Thymus (tissue), 11 donors: ENCODE data around the gene ZNF18. TPM values are rescaled to one million over a fixed set of nuclear protein-coding genes. Genes with fewer than 3 reads are reported as not detected.

Experiments
- DNase-seq, 9 donors: peaks; one replicate each; pipeline ENCODE4 v3.0.0-alpha.2; 2013; ENCODE audit warnings: low spot score in 9 of 9, low read depth in 6 of 9, missing footprints in 1 of 9
- H3K27ac ChIP-seq, 2 donors: one replicate each; pipeline ENCODE4 v1.5.1; 2013; ENCODE audit warnings: control low read depth in 1 of 2, low read depth in 1 of 2, low read length in 1 of 2, mild to moderate bottlenecking in 1 of 2, moderate library complexity in 1 of 2
- H3K27me3 ChIP-seq, 2 donors: one replicate each; pipeline ENCODE4 v1.5.1; 2013; ENCODE audit warnings: low read length in 1 of 2; ENCODE audit not compliant: control insufficient read depth in 2 of 2, insufficient read depth in 1 of 2
- H3K36me3 ChIP-seq, 2 donors: one replicate each; pipeline ENCODE4 v1.5.1; 2013; ENCODE audit warnings: low read length in 1 of 2, mild to moderate bottlenecking in 1 of 2, moderate library complexity in 1 of 2; ENCODE audit not compliant: control insufficient read depth in 2 of 2, insufficient read depth in 2 of 2
- H3K4me1 ChIP-seq, 2 donors: one replicate each; pipeline ENCODE4 v1.5.1; 2013; ENCODE audit warnings: low read length in 2 of 2; ENCODE audit not compliant: control insufficient read depth in 2 of 2, insufficient read depth in 2 of 2
- H3K4me3 ChIP-seq, 2 donors: one replicate each; pipeline ENCODE4 v1.5.1; 2013; ENCODE audit warnings: low read length in 2 of 2, control low read depth in 1 of 2, mild to moderate bottlenecking in 1 of 2
- H3K9me3 ChIP-seq, 2 donors: one replicate each; pipeline ENCODE4 v1.5.1; 2013; ENCODE audit warnings: low read length in 1 of 2, mild to moderate bottlenecking in 1 of 2; ENCODE audit not compliant: control insufficient read depth in 2 of 2, insufficient read depth in 1 of 2
- WGBS: extraction: QIAGEN DNeasy Blood & Tissue Kit; methylation state at CpG from one replicate; pipeline ENCODE4 v1.1.7; 2013; 5-methylcytosine and 5-hydroxymethylcytosine counted together
- polyA plus RNA-seq: library from polyadenylated mRNA; stranded (reverse); fragments of 200-250 nt; gene quantifications from one replicate; pipeline ENCODE4 v1.2.3, GENCODE V29; 2013
- total RNA-seq: library from RNA; stranded (reverse); fragments of 120-200 nt; gene quantifications from one replicate; pipeline ENCODE4 v1.2.4, GENCODE V29; 2013
- donor health status: healthy.

Gene ZNF18
- total and polyA plus RNA-seq, 2 donors: 14.1 to 22.5 TPM

DNA sequence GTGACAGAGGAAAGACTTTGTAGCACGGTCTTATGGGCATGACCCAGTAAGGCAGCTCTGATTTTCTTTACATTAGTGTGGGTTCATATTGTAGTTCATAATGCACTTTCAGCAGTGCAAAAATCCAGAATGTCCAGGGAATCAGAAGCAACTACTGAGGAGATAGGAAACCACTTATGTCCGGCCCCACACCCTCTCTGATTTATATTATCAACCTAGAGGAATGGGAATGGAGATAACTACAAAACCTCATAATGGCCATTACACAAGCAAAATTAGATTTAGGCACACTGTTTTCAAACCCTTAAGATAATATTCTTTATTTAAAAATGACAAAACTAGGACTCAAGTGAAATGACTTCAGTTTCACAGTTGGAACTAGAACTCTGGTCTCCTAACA is 31.3 kb upstream of the ZNF18 start:
- H3K4me3 ChIP-seq: no peak overlapping the region
- no peaks in the 10 kb centered on the region for H3K9me3 ChIP-seq
- no peaks in the 10 kb centered on the region for H3K36me3 ChIP-seq
- no peak for DNase-seq
- H3K27me3 ChIP-seq: no peaks in the 10 kb centered on the region
- no peak overlapping the region for H3K27ac ChIP-seq
- 98% methylated on average over 2 of the region's 2 CpGs for WGBS
- no peaks in the 10 kb centered on the region for H3K4me1 ChIP-seq

DNA sequence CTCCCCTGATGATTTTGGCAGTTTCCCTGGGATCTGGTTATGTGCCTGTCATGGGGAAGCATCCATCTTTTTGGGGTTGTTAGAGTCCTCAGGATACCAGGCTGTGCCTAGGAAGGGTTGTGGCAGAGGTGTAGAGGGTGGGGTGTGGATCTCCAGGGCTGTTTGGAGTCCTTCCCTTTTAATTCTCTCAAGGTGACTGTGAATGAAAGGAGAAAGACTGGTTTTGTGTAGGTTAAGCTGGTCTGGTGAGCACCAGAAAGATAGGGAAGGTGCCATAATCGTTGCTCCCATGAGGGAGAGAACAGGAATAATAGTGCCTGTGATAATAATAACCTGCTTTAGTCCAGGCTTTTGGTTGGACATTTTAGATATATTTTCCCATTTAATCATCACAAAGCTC is 30.4 kb upstream of the ZNF18 start:
- Histone ChIP-seq H3K4me3 (no peak overlapping the region), H3K4me1 (peaks cover 0 to 2% of the 10 kb centered on the region in 2 donors), H3K27me3 (no peaks in the 10 kb centered on the region), H3K36me3 (no peaks in the 10 kb centered on the region), H3K27ac (no peak overlapping the region), H3K9me3 (no peaks in the 10 kb centered on the region)
- WGBS: 98% methylated on average over 1 of the region's 1 CpG
- DNase-seq: no peak

DNA sequence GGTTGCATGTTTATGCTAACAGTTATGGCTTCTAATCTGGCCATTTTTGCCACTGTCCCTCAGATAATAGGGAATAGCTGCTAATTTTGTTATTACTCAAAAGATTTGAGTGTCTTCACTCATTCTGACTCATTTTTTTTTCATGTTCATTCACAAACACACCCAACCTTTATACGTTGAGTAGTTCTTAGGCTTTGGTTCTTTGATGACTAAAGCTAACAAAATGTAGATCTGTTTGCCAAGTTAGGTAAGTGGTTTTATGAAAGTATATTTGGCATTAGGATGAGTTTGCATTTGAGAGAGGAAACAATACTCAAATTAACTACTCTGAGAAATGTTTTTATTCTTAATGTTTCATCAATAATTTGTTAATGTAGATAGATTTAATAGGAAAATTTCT is 27.1 kb upstream of the ZNF18 start:
- DNase-seq: no peak
- Histone ChIP-seq H3K36me3 (no peaks in the 10 kb centered on the region), H3K4me3 (no peak overlapping the region), H3K9me3 (no peaks in the 10 kb centered on the region), H3K27ac (no peak overlapping the region), H3K27me3 (peaks cover 9 to 11% of the 10 kb centered on the region in 2 donors), H3K4me1 (peaks cover 7 to 8% of the 10 kb centered on the region in 2 donors)
- 78% methylated on average over 1 of the region's 1 CpG for WGBS

DNA sequence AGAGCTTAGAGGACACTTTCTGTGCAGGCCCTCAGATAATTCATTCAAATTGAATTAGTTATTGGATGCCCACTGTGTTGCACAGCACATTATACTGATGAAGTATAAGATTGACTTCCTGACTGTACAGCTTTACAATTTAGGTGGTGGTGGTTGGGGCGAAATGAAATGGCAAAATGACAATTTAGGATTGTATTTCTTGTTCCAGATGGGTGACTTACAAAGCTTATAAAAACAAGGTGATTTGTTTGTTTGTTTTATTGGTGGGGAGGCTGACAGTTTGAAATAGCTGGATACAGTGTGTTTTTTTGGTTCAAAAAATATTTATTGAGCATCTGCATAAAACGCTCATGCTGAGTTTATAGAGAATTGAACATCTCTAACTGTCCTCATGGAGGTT is 25.0 kb upstream of the ZNF18 start:
- Histone ChIP-seq H3K4me1 (peaks cover 7 to 8% of the 10 kb centered on the region in 2 donors), H3K27me3 (peaks cover 9 to 12% of the 10 kb centered on the region in 2 donors), H3K4me3 (no peak overlapping the region), H3K27ac (no peak overlapping the region), H3K36me3 (no peaks in the 10 kb centered on the region), H3K9me3 (no peaks in the 10 kb centered on the region)
- WGBS: 92% methylated on average over 2 of the region's 2 CpGs
- DNase-seq: no peak

DNA sequence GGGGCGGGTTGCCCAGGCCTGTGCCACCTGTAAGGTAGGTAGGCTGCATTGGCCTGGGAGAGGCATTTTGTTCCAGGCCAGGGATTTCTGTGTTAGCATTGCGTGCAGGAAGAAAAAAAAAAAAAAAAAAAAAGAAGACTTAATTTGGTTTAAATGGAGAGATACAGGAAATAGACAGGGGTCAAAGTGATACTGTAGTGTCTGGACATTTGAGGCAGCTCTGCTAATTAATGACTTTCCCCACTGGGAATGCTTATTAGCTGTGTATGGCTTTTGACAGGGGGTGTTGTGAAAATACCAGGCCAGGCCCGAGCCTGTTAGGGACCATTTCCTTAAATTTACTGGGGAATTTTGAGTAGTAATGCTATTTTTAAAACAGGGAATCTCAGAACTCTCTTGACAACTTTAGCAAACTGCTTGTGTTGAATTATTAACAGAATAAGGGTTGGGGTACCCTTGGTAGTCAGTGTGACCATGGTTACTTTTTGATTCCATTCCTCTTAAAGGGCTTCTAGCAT is 24.4 kb upstream of the ZNF18 start:
- peaks cover 7 to 8% of the 10 kb centered on the region in 2 donors for H3K4me1 ChIP-seq
- H3K9me3 ChIP-seq: no peaks in the 10 kb centered on the region
- DNase-seq: no peak
- no peak overlapping the region for H3K27ac ChIP-seq
- peak overlapping the region; percentile 47 to 97 for H3K4me3 ChIP-seq
- no peaks in the 10 kb centered on the region for H3K36me3 ChIP-seq
- peaks cover 9 to 12% of the 10 kb centered on the region in 2 donors for H3K27me3 ChIP-seq
- 26% methylated on average over 3 of the region's 3 CpGs for WGBS

DNA sequence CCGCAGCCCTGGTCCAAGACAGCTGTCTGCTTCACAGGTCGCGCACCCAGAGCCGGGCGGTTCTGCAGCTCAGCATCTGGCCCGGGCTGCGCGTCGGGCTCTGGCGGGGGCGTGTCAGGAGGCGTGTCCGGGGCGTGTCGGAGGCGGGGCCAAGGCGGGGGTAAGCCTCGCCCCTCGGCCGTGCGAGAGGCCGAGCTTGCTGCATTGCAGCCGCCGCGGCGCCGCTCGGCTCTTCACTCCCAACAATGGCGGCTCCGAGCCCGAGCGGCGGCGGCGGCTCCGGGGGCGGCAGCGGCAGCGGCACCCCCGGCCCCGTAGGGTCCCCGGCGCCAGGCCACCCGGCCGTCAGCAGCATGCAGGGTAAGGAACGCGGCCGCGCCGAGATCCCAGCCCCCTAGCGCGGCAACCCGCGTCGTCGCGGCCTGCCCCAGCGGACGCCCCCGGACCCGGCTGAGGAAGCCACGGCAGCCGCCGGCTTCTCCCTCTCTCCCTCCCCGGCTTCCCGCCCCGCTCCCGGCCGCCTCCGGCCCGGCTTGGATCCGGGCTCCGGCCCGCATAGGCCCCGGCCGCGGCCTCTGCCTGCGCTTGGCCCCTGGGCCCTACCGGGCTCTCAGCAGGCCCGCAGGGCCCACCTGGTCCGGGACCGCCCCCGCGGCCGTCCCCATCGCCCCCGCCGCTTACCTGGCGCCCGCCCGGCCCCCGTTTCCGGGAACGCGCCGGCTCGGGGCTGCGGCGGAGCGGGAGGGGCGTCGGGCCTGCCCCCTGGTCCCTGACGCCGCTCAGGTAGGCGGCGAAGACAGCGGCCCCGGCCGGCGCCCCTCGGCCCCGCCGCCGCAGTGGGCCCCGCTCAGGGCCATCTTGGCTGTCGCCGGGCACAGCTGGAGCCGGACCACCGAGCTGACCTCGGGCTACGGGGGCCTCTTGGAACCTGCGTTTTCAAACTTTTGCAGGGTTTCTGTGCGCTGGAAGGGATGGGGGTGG is 23.7 kb upstream of the ZNF18 start, which contains the start of gene MAP2K4:
Gene MAP2K4 (plus strand): TSS at position 236 of the 981 bp plus-strand sequence. CDS start 10 bp downstream, at position 246.
- peak within 1 kb of the TSS; percentile 47 to 97 for H3K4me3 ChIP-seq
- peak within 1 kb of the TSS; percentile 17 to 97 for H3K27ac ChIP-seq
- under 1% methylated on average over 123 of the region's 123 CpGs for WGBS
- H3K4me1 ChIP-seq: peaks cover 7 to 8% of the 10 kb centered on the region in 2 donors
- no peaks in the 10 kb centered on the region for H3K36me3 ChIP-seq
- peak; percentile 41 to 92 (median 87) for DNase-seq
- peaks cover 9 to 12% of the 10 kb centered on the region in 2 donors for H3K27me3 ChIP-seq
- H3K9me3 ChIP-seq: no peaks in the 10 kb centered on the region

DNA sequence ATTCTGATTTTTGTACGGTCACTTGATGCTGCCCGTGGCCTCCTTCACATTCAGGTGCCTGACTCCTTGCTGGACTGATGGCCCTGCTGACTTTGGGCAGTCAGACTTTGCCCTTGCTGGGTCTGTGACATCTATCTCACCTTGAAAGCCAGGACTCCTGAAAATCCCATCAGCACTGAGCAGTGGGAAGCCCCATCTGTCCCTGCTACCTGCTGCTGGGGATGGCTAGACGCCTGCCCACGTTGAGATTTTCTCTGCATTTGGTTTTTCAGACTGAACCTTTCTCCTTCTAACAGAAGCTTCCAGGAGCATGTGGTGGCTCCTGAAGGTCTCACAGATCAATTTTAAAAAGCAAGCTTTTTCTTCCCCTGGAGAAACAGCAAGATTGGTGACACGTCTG is 10.2 kb upstream of the ZNF18 start:
- Histone ChIP-seq H3K27me3 (peaks cover 0 to 5% of the 10 kb centered on the region in 2 donors), H3K9me3 (no peaks in the 10 kb centered on the region), H3K4me1 (no peaks in the 10 kb centered on the region), H3K36me3 (no peaks in the 10 kb centered on the region), H3K4me3 (no peak overlapping the region), H3K27ac (no peak overlapping the region)
- 94% methylated on average over 5 of the region's 5 CpGs for WGBS
- DNase-seq: no peak

DNA sequence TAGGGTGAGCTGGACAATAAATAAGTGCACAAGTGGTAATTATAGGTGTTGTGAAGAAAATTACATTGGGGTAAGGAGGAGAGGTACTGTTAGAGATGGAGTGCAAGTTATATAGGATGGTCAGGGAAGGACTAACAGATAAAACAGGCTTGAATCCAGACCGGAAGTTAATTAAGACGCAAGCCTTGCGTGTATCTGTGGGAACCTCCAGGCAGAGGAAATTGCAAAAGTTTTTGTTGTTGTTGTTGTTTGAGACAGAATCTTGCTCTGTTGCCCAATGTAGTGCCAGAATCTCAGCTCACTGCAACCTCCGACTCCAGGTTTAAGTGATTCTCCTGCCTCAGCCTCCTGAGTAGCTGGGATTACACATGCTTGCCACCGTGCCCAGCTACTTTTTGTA is 2.4 kb upstream of the ZNF18 start:
- Histone ChIP-seq H3K27ac (no peak overlapping the region), H3K4me3 (no peak overlapping the region), H3K4me1 (peaks cover 0 to 7% of the 10 kb centered on the region in 2 donors), H3K36me3 (no peaks in the 10 kb centered on the region), H3K9me3 (no peaks in the 10 kb centered on the region), H3K27me3 (no peaks in the 10 kb centered on the region)
- no peak for DNase-seq
- 96% methylated on average over 5 of the region's 5 CpGs for WGBS

DNA sequence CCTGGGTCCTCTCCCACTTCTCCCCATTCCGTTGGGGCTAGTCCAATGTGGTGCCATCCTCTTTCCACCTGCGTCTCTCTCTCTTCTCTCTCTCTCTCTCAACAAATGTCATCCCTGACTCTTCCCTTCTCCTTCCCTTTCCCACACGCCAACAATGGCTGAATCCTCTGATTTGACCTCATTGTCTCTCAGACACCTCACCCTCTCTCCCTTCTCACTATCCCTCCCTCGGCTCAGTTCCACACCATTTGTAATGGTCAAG is 628 bp upstream of the ZNF18 start:
- H3K9me3 ChIP-seq: no peaks in the 10 kb centered on the region
- no peak for DNase-seq
- WGBS: 77% methylated on average over 4 of the region's 4 CpGs
- H3K27me3 ChIP-seq: no peaks in the 10 kb centered on the region
- H3K27ac ChIP-seq: peak overlapping the region; percentile 80 to 96
- peaks cover 0 to 7% of the 10 kb centered on the region in 2 donors for H3K4me1 ChIP-seq
- H3K4me3 ChIP-seq: peak overlapping the region; percentile 80 to 95
- no peaks in the 10 kb centered on the region for H3K36me3 ChIP-seq
